ENCODE data around the gene MLX.

- TF ChIP-seq CTCF (IDR thresholded peaks at IDR 0.05; ENCODE audit: low read depth, low read length, poor library complexity, severe bottlenecking) (no peak), EZH2phosphoT487 (IDR thresholded peaks at IDR 0.05; ENCODE audit: borderline replicate concordance, low read length) (no peak)
Measured at GRCh38 chr17:42527932-42528331, 39.0 kb upstream of the MLX start.

Data from DOHH2 (cell line).